Renal cortex interstitium (tissue), 11 donors: Measurements from ENCODE around the gene GSN. TPM values are rescaled to one million over a fixed set of nuclear protein-coding genes. Genes with fewer than 3 reads are reported as not detected.

Experiments
- DNase-seq, 11 donors: peaks; one replicate each; pipeline ENCODE4 v3.0.0-alpha.2; 2013; ENCODE audit warnings: low read depth in 9 of 11, low spot score in 4 of 11; ENCODE audit errors: extremely low read depth in 1 of 11
- polyA plus RNA-seq, 3 donors: library from polyadenylated mRNA; unstranded; fragments of 120-200 nt; gene quantifications; one replicate each; pipeline ENCODE4 v1.2.1, GENCODE V29; 2013; ENCODE audit not compliant: insufficient read length in 3 of 3

The GSN gene
- polyA plus RNA-seq, 3 donors: 128 to 208 (median 160) TPM

GRCh38 chr9:121266906-121267650 is 884 bp upstream of the GSN start:
- DNase-seq: no peak

DNA sequence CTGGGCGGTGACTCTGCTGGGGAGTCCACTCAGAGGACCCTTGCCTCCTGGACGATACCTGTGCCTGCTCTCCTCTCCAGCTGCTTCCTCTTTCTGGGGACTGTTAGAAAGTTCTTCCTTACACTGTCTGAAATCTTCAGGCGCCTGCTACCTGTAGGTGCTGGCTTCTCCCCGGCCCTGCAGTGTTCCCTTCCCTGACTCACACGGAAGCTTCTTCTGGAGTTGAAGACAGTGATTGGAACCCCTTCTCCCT is 562 bp downstream of the GSN start:
- no peak for DNase-seq

GRCh38 chr9:121268851-121269641 is 1.1 kb downstream of the GSN start:
- DNase-seq: no peak

- no peak for DNase-seq
Measured at GRCh38 chr9:121269642-121270254, 1.8 kb downstream of the GSN start.

- no peak for DNase-seq
Measured at GRCh38 chr9:121271368-121272341, 3.7 kb downstream of the GSN start.

DNA sequence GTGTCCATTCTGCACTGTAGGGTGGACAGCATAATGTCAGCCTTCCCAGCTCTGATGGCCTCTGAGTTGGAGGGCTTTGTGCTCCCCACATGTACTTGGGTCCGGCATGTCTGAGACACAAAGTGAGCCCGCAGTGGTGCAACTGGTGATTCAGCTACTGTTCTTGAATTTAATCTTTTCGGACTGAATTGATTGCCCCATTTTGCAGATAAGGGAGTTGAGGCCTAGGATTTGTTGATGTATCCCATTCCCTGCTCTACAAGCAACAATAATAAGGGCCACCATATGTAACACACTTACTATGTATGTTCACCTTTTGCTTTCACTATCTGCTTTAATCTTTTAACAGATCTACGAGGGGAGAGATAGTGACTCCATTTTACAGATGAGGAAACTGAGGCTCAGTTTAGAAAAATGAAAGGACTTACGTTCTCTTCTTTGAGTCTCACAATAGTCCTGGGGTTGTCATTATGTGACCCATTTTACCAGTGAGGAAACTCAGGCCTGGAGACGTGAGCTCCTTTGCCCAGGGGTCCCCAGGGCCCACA is 4.5 kb downstream of the GSN start:
- DNase-seq: no peak

DNA sequence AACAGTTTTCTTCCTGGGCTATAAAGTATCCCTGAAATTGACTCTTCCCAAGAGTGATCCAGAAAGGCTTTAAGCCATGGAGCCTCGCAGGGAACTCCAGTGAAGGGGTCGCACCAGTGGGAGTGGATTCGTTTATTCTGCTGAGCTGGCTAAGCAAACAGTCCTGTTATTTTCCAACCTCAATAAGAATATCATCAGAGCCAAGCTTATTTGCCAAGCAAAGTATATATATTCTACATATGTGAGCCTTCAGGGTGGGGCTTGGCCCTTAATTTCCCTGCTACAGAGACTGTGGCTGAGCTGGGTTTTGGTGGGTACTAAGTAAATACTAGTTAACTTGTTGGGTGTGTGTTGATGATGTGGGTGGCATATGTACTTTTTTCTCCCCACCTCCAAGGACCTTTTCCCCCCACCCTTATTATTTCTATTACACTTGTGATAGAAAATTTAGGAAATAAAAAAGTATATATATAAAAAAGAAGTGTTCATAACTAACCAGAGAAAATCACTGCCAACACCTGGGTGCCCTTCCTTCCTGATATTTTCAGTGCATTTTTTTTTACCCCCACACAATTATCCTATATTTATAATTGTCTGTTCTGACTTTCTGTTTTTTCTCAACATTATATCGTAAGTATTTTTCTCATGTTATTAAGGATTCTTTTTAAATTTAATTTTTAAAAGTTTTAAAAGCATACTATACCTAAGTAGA is 5.3 kb downstream of the GSN start:
- DNase-seq: no peak

GRCh38 chr9:121274851-121275250 is 6.9 kb downstream of the GSN start:
- DNase-seq: no peak

GRCh38 chr9:121275781-121276658 is 8.1 kb downstream of the GSN start:
- no peak for DNase-seq

GRCh38 chr9:121277026-121277425 is 9.1 kb downstream of the GSN start:
- DNase-seq: no peak

- DNase-seq: no peak
Measured at GRCh38 chr9:121277518-121278295, 9.7 kb downstream of the GSN start.

- DNase-seq: peak in 2 of 11 donors; percentile 63 to 70
Measured at GRCh38 chr9:121278477-121279261, 10.7 kb downstream of the GSN start.

DNA sequence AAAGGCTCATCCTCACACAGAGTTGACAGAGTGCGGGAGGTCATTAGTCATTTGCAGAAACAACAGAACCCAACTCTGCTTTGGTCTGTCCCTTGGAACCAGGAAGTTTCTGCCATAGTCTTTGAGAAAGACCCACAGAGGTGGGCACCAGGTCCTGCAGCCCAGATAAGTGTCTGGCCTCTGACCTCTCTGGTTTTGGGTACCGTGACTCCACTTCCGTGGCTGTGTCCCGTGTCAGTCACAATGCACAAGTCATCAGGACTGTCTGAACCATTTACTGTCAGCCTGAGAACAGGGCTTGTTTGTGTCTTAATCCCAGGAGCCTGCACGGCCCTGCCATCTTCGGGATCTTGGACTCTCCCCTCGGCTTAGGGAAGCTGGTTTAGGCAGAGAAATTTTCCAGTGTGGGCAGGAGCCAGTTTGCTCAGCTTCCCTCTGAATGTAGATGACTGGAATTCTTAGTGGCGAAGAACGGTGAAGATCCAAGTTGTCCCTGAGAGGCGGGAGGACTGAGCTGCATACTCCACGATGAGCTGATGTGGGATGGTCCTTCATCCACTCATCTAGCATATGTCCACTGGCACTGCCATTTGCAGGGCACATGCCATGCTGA is 11.9 kb downstream of the GSN start:
- DNase-seq: no peak

DNA sequence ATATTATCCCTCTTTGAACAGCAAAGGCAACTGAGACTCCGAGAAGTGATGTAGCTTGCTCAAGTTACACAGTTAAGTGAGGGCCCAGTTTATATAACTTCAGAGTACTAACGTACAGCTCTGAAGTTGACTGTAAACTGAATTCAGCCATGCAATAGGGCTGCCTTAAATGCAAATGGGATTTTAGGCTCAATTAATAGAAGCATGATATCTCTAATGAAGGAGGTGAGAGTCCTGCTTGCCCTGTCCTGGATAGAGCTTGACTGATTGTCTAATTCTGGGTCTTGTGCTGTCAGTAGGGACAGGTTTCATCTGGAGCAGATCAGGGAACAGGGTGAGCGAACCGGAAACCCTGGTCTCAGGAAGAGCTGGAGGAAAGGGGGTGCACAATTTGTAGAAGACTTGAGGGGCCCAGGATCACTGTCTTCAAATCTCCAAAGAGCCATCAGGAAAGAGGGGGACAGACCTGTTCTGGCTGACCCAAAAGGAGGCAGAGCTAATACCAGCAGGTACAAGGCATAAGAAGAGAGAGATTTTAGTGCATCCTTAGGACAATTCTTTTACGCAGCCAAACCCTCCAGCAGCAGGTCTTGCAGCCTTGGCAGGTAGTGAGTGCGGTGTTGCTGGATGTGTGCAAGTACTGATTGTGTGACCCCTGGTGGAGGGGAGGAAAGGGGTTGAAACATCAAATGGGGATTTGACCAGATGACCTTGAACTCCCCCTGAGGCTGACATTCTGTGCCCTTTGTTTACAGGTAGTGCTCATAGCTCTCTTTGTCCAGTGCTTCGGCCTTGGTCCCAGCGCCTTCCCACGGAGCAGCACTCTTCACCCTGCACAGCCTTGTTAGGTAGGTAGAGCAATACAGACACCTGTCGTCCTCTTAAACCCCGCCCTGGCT is 13.0 kb downstream of the GSN start:
- DNase-seq: no peak
